Measurements from ENCODE around the gene UGGT2.
"Not testable (repeated sequence)": the region's sequence is repeated elsewhere in the genome, so short reads cannot be mapped to it uniquely, and the experiment has no call there.

The UGGT2 gene

DNA sequence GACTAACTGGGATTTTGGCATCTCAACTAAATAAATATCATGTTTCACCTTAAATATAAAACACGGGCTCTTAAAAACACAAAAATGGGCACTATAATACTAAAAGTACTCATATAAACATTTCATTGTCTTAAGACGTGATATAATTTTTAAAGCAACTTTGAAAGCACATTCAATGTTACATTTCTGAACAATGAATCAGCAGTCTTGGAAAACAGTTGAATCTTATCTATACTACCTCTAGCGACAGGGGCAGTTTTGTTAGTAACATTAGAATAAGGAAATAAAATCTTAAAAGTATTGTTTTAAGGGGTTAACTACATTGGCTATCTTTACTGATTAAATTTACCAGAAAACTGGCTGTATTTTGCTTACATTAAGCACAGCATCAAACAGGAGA is 156.9 kb downstream of the UGGT2 start:
- DNase-seq (ENCODE audit: low read depth in 2 of 2) = no peak

DNA sequence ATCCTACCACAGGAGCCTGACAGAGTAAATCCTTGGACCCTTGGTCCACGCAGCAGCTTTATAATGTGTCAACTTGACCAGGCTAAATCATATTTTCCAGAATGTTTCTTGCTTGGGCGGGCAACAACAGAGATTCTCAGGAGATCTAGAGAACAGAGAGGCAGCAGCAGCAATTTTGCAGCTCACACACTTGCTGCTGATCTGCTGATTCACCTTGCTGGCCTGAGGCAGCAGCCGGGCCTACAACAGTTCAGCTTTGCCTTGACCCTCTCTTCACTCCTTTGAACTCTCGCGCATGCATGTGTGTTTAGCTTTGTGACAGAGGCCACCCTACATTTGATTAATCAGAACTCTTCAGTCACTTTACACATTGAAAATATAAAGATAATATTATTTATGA is 159.3 kb downstream of the UGGT2 start:
- DNase-seq (ENCODE audit: low read depth in 2 of 2) = no peak

DNA sequence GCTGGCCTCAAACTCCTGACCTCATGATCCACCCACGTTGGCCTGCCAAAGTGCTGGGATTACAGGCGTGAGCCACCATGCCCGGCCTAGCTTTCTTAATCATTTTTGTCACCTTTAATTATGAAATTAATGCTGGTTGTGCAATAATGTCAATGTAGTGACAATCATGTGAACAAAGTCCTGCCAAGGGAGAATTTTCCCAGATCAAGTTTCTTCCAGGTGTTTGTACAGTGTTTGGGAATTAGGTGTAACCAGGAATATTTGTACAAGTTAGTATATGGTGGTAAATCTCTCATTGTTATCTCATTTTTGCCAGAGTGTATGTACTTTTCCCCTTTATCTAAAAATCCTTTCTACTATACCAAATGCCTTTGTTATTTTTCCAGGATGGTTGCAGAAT is 171.1 kb downstream of the UGGT2 start:
- no peak for DNase-seq (ENCODE audit: low read depth in 2 of 2)

DNA sequence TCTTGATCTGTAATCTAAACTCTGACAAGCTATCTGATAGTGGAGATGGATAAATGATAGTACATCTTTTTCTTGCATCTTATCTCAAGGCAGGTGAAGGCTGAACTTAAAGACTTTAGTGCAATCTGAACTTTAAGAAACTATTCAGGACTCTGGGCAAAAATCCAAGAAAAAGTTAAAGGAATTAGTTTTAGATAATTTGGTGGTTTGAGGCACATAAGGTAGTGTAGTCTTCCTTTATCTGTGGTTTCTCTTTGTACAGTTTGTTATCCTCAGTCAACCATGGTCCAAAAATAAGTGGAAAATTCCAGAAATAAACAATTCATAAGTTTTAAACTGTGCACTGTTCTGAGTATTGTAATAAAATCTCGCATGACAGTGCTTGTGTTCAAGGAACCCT is 172.9 kb downstream of the UGGT2 start:
- DNase-seq (ENCODE audit: low read depth in 2 of 2) = no peak

DNA sequence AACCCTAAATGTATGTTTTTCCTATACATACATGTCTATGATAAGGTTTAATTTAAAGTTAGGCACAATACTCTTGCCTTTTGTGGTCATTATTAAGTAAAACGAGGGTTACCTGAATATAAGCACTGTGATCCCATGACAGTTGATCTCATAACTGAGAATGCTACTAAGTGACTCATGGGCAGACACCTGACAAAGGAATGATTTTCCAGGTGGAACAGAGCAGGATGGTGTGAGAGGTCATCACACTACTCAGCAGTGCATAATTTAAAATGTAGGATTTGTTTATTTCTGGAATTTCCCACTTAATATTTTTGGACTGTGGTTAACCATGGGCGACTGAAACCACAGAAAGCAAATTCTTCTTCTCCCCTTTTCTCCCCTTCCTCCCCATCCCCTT is 178.9 kb downstream of the UGGT2 start:
- DNase-seq (ENCODE audit: low read depth in 2 of 2) = no peak

DNA sequence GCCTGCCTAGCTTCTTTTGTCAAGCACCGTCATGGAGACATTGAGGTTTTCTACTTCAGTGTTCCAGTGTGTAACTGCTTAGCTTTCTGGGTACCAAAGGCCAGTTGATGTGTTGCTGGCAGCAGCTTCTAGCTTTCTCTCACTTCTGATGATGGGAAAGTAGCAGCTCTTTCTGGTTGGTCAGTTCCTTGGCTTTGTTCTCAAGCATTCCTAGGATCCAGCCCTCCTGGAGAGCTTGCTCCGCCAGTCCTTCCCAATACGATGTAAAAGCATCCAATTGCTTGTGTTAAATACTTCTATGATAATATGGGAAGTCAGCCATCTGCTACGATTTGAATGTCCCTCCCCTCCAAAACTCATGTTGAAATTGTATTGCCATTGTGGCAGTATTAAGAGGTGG is 182.8 kb downstream of the UGGT2 start:
- DNase-seq (ENCODE audit: low read depth in 2 of 2) = no peak

DNA sequence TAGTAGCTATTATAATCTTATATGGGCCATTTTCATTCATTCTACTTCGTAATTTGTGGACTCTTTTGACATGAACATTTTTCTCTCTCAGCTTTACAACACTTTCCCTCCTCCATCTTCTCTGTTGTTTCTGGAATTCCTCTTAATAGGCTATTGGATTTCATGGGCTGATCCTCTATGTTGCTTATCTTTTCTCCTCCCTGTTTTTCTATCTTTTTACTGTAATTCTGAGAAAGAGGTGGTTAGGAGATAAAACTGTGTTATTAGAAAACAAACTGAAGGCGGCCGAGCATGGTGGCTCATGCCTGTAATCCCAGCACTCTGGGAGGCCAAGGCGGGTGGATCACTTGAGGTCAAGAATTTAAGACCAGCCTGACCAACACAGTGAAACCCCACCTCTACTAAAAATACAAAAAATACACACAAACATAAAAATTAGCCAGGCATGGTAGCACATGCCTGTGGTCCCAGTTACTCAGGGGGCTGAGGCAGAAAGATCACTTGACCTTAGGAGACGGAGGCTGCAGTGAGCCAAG is 188.1 kb downstream of the UGGT2 start:
- DNase-seq (ENCODE audit: low read depth in 2 of 2) = no peak

DNA sequence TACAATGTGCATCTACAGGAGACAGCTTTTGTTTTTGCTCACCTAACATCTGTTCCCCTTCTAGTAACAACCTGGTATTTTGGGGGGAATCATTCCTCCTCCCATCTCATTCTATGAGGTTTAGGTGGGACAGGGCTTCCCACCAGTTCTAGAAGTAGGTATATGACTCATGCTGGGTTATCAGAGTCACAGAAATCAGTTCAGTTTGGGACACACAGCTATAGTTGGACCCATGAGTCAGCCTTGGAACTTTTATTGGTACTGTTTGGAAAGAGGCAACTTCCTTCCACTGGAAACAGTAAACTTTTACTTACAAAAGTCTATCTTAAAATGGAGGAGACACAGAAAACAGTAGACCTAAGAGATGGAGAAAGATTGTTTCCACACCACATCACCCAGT is 190.8 kb downstream of the UGGT2 start:
- no peak for DNase-seq (ENCODE audit: low read depth in 2 of 2)

DNA sequence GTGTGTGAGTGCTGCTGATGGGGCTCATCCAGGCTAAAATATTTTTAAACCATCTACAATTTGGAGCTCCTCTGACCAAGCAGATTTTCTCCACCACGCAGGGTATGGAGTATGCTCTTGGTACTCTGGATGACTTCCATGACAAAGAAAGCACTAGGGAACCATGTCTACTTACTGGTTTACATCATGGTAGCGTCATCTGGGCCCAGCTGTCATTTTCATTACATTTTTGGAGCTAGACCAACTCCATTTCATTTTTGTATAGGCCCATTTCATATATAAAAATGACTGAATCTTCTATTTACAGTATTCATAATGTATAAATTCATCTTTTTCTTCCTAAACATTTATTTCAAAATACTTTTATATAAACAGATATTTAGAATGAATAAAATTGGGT is 191.9 kb downstream of the UGGT2 start:
- no peak for DNase-seq (ENCODE audit: low read depth in 2 of 2)

DNA sequence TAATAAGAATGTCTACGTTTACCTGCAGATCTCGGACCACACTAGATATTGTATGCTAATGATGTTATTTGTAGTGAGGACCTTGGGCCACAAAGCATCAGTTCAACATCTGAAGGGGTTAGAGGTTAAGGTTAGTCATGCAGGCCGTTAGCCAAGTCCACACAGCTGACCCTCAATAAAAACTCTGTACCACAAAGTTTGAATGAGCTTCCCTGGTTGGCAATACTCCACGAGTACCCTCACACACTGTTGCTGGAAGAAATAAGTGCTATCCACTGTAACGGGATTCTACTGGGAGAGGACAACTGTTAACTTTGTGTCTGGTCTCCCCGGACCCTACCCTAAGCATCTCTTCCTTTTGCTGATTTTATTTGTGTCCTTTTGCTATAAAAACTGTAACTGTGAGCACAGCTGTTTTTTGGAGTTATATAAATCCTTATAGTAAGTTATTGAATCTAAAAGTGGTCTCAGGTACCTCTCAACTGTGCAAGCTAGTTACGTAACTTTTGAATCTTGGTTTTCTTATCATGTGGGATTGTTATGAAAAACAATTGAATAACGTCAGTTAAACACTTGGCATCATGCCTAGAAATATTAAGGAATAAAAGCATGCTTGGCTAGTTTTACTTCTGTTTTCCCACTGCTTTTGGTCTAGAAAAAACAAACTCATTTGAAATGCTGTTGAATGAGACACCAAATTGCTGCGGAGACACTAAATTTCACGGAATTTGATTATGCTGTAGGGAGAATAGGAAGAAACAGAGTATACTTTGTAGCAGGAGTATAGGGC is 194.7 kb downstream of the UGGT2 start:
- DNase-seq (ENCODE audit: low read depth in 2 of 2) = no peak

DNA sequence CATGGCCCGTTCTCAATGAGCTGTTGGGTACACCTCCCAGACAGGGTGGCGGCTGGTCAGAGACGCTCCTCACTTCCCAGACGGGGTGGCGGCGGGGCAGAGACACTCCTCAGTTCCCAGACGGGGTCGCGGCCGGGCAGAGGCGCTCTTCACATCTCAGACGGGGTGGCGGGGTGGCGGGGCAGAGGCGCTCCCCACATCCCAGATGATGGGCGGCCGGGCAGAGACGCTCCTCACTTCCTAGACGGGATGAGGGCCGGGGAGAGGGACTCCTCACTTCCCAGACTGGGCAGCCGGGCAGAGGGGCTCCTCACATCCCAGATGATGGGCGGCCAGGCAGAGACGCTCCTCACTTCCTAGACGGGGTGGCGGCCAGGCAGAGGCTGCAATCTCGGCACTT is 207.5 kb downstream of the UGGT2 start:
- not testable (repeated sequence) for DNase-seq (ENCODE audit: low read depth in 2 of 2)

DNA sequence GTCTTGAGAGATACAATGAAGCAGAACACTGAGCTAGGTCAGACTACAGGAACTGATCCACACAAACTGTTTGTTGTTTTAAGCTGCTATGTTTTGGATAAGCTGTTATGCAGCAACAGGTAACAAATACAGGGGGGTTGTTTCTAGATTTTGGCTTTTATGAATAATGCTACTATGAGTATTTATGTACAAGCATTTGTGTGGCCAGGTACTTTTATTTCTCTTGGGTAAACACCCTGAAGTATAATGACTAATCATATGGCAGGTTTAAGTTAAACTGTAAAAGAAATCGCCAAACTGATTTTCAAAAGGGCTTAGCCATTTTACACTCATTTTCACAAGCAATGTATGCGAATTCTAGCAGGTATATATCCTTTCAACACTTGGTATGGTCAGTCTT is 210.3 kb downstream of the UGGT2 start:
- DNase-seq (ENCODE audit: low read depth in 2 of 2) = no peak

DNA sequence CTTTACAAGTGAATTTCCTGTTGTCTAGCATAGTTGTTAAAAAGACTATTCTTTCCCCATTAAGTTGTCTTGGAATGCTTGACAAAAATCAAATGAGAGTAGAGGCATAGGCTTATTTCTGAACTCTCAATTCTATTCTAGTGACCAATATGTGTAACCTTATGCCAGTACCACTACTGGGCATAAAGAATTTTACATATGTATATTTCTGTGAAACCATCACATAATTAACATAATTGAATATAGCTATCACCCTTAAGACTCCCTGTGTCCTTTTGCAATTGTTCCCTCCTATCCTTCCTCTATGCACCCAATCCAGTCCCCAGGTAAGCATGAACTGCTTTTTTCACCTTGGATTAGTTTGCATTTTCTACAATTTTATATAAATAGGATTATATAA is 211.3 kb downstream of the UGGT2 start:
- DNase-seq (ENCODE audit: low read depth in 2 of 2) = no peak

DNA sequence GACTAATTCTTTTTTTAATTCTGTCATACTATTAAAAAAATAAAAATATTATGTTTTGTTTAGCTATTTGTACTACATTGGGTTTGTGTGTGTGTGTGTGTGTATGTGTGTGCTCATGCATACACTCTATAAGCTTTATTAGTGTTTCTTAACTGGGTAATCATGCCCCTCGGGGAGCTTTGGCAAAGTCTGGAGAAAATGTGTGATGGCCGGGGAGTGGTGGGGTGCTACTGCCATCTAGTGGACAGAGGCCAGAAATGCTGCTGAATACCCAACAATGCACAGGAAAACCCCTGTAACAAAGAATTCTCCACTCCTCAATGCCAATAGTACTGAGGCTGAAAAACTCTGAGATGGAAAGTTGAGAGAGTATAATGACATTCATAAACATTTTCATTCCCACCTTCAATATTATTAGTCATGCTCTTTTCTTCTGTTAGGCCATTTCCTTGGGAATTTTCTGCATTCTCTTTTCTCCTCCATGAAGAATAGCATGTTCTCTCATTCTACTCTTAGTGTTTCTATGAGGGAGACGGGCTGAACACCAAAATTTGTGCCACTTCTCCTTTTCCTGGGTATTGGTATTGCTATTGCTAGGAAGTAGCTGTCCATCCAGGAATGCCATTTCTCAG is 219.0 kb downstream of the UGGT2 start:
- peak; percentile 12 to 17 for DNase-seq (ENCODE audit: low read depth in 2 of 2)

DNA sequence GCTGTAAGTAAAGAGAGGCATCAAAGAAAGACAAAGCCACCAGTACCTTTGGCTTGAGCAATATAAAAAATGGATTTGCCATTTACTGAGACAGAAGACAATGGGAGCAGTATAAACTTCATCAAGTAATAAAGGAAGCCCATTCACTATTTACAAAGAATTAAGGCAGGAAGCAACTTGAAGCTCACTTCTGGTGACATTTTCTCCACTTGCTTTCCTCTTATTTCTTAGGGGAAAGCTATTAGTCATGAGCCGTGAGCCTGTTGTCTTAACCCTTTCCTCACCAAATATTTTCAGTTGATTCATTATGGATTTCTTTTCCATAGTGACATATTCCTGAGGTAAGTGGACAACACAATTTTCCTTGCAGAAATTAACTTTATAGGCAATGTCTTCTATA is 219.5 kb downstream of the UGGT2 start:
- DNase-seq (ENCODE audit: low read depth in 2 of 2) = no peak

DNA sequence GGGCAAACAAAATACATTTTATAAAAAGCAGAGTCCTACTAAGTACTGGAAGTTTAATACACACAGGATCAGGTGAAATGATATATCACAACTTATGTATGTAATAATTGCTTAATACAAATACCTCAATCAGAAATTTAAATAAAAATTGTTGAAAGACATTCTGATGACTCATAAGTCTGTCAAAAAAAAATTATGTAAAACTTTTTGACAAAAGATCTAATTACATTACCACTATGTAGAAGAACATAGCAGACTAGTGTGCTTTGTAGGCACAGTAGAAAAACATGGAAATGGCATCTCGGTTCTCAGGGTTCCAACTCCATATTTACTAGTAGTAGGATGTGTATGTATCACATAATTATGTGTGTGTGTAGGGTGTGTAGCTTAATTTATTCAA is 220.1 kb downstream of the UGGT2 start:
- no peak for DNase-seq (ENCODE audit: low read depth in 2 of 2)

DNA sequence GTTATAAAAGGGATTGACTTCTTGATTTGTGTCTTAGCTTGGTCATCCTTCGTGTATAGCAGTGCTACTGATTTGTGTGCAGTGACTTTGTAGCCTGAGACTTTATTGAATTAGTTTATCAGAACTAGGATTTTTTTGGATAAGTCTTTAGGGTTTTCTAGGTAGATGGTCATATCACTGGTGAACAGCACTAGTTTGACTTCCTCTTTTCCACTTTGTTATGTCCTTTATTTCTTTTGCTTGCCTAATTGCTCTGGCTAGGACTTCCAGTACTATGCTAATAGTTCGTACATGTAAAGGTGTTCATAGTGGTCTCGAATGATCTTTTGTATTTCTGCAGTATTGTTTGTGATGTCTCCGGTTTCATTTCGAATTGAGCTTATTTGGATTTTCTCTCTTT is 230.9 kb downstream of the UGGT2 start:
- DNase-seq (ENCODE audit: low read depth in 2 of 2) = no peak

DNA sequence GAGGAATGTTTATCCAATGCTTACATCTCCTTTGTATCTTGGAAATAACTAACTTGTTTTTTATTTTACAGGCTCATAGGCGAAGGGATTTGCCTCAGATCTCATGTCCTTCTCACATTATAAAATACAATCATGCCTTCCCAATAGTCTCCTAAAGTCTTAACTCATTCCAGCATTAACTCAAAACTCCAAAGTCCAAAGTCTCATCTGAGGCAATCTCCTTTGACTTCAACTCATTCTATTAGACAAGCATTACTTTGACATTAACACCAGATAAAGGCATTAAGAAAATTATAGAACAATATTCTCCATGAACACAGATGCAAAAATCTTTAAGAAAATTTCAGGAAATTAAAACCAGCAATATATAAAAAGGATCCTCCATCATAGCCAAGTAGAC is 238.7 kb downstream of the UGGT2 start:
- no peak for DNase-seq (ENCODE audit: low read depth in 2 of 2)

DNA sequence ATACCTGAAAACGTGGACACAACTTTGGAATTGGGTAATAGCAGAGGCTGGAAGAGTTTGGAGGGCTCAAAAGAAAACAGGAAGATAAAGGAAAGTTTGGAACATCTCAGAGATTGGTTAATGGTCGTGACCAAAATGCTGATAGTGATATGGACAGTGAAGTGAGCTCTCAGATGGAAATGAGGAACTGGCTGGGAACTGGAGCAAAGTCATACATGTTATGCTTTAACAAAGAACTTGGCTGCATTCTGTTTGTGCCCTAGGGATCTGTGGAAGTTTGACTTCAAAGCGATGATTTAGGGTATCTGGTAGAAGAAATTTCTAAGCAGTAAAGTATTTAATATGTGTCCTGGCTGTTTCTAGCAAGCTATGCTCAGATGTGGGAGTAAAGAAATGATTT is 240.1 kb downstream of the UGGT2 start:
- no peak for DNase-seq (ENCODE audit: low read depth in 2 of 2)

DNA sequence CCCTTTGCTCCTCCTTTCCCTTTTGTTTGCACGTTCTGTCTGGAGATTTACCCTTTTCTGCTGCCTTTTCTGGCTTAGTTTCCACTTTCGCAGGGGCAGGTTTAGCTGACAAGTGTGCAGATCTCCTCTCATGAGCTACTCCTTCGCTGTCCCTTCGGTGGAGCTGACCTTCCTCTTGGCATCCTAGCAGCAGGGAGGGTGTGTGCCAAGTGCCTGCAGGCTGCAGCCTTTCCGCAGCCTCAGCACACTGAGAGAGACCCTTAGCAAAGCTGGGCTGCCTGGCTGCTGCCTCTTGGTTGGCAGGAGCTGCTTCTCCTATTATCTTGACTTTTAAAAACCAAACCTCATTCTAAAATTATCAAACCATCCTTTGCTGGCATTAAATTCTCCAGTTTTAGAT is 243.8 kb downstream of the UGGT2 start:
- no peak for DNase-seq (ENCODE audit: low read depth in 2 of 2)

DNA sequence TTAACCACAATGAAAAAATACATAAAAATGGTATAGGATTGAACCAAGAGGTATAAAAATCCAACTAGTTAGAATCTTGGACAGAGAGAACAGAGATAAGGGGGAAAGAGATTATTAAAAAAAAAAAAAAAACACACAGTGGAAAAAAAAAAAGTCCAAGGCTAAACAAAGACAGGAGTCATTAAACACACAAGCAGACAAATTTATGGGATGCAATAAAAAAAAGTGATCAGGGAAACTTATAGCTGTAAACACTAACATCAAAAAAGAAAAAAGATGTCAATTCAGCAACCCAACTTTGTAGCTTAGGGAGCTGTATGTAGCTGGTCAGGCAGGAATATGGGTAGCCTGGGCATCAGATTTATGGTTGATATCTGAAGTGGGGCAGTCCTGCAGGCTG is 247.3 kb downstream of the UGGT2 start:
- DNase-seq (ENCODE audit: low read depth in 2 of 2) = no peak

DNA sequence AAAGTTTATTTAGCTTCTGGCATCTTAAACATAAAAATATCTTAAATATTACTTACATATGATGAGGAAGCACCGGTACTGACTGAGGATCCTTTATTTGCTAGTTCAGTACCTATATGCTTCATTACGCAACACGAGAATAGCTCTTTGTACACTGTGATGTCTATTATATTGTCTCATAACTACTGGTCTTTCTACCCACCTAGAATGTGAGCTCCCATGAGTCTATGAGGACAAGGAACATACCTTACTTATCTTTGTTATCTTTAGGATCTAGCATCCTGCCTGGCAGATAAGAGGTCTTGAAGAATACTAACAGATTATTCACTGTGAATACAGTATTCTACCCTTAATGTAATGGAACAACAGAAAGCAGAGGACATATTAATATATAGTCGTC is 251.4 kb downstream of the UGGT2 start:
- no peak for DNase-seq (ENCODE audit: low read depth in 2 of 2)

DNA sequence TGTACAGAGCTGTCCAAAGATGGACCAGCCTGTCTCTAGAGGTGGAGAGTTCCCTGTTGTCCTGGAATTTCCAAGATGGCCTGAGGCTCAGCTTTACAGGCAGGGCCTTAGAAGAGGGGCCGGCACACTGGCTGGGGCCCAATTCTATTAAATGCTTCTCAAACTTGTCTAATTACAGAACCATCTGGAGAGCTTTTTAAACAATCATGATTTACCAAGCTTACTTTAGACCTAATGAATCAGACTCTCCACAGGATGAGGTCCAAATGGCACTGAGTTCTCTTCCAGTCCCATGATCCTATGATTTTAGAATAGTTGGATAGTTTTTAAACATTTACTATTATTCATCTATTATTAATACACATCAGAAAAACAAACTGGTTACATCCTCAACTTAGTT is 252.8 kb downstream of the UGGT2 start:
- DNase-seq (ENCODE audit: low read depth in 2 of 2) = no peak

DNA sequence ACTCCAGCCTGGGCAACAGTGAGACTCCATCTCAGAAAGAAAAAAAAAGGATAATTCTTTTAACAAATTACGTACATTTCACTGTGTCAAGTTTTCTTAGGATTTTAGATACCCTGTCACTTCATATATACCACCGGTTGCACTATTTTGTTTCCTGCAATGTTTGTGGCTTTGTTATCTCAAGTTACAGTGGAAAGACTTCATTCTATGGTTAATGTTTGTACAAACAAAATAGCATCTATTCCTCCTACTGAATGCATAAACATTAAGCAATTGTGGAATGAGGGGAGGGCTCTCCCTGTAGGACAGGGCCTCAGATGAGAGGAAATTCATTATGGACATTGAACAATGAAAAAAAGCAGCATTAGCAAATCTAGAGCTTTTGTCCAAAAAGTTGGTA is 256.2 kb downstream of the UGGT2 start:
- no peak for DNase-seq (ENCODE audit: low read depth in 2 of 2)
